Trophoblast cell (in vitro differentiated cells and primary cell): ENCODE data around the gene BARHL2.

ENCODE experiments used
- DNase-seq, 2 donors: peaks; one replicate each; pipeline ENCODE4 v3.0.0-alpha.2; 2016
- H2AFZ ChIP-seq: 2 replicates; pipeline ENCODE4 v1.6.1; 2013; ENCODE audit warnings: low read length, moderate library complexity, mild to moderate bottlenecking; ENCODE audit not compliant: insufficient read depth, poor library complexity
- H2AK5ac ChIP-seq: 2 replicates; pipeline ENCODE4 v1.6.1; 2013; ENCODE audit warnings: mild to moderate bottlenecking, low read length
- H2BK120ac ChIP-seq: 2 replicates; pipeline ENCODE4 v1.6.1; 2013; ENCODE audit warnings: low read length, mild to moderate bottlenecking, moderate library complexity; ENCODE audit not compliant: insufficient read depth, poor library complexity
- H2BK12ac ChIP-seq: 2 replicates; pipeline ENCODE4 v1.6.1; 2013; ENCODE audit warnings: mild to moderate bottlenecking, low read length, moderate library complexity
- H2BK5ac ChIP-seq: 2 replicates; pipeline ENCODE4 v1.6.1; 2013; ENCODE audit warnings: low read length, low read depth, moderate library complexity, mild to moderate bottlenecking; ENCODE audit not compliant: poor library complexity
- H3K14ac ChIP-seq: 2 replicates; pipeline ENCODE4 v1.6.1; 2013; ENCODE audit warnings: mild to moderate bottlenecking, low read length
- H3K18ac ChIP-seq: 2 replicates; pipeline ENCODE4 v1.6.1; 2013; ENCODE audit warnings: mild to moderate bottlenecking, low read length
- H3K23ac ChIP-seq: 2 replicates; pipeline ENCODE4 v1.6.1; 2013; ENCODE audit warnings: low read length
- H3K27ac ChIP-seq: 2 replicates; pipeline ENCODE4 v1.5.1; 2013; ENCODE audit warnings: low read depth, mild to moderate bottlenecking, inconsistent platforms, low read length, moderate library complexity
- H3K27me3 ChIP-seq: 2 replicates; pipeline ENCODE4 v1.6.1; 2013; ENCODE audit warnings: inconsistent platforms, mild to moderate bottlenecking, low read length, moderate library complexity; ENCODE audit not compliant: insufficient read depth
- H3K36me3 ChIP-seq, 2 experiments: 1 replicate in 1 of 2; 2 replicates in 1 of 2; pipeline ENCODE4 v1.6.1; 2013; ENCODE audit warnings: low read length in 2 of 2, mild to moderate bottlenecking in 2 of 2, moderate library complexity in 1 of 2; ENCODE audit not compliant: insufficient read depth in 2 of 2, control insufficient read depth in 1 of 2
- H3K4ac ChIP-seq: 2 replicates; pipeline ENCODE4 v1.6.1; 2013; ENCODE audit warnings: low read depth, mild to moderate bottlenecking, low read length, moderate library complexity
- H3K4me1 ChIP-seq, 2 experiments: 1 replicate in 1 of 2; 2 replicates in 1 of 2; pipeline ENCODE4 v1.6.1; 2013; ENCODE audit warnings: low read length in 2 of 2, mild to moderate bottlenecking in 2 of 2, moderate library complexity in 1 of 2; ENCODE audit not compliant: insufficient read depth in 2 of 2, control insufficient read depth in 1 of 2
- H3K4me2 ChIP-seq: 2 replicates; pipeline ENCODE4 v1.6.1; 2013; ENCODE audit warnings: inconsistent platforms, mild to moderate bottlenecking, low read length, moderate library complexity
- H3K4me3 ChIP-seq: 2 replicates; pipeline ENCODE4 v1.5.1; 2013; ENCODE audit warnings: mild to moderate bottlenecking, low read depth, low read length, inconsistent platforms
- H3K79me1 ChIP-seq: one replicate; pipeline ENCODE4 v1.6.1; 2013; ENCODE audit warnings: low read length
- H3K79me2 ChIP-seq: 2 replicates; pipeline ENCODE4 v1.6.1; 2013; ENCODE audit warnings: low read length, mild to moderate bottlenecking; ENCODE audit not compliant: control insufficient read depth, insufficient read depth, poor library complexity
- H3K9ac ChIP-seq: 2 replicates; pipeline ENCODE4 v1.6.1; 2013; ENCODE audit warnings: mild to moderate bottlenecking, low read length
- H3K9me3 ChIP-seq: 2 replicates; pipeline ENCODE4 v1.6.1; 2013; ENCODE audit warnings: low read depth, mild to moderate bottlenecking, control low read depth, inconsistent platforms, low read length; ENCODE audit not compliant: insufficient read depth
- H4K12ac ChIP-seq: 2 replicates; pipeline ENCODE4 v1.6.1; 2013; ENCODE audit warnings: low read depth, mild to moderate bottlenecking, low read length, moderate library complexity
- H4K8ac ChIP-seq: 2 replicates; pipeline ENCODE4 v1.6.1; 2013; ENCODE audit warnings: low read depth, mild to moderate bottlenecking, low read length, moderate library complexity
- H4K91ac ChIP-seq: one replicate; pipeline ENCODE4 v1.6.1; 2013; ENCODE audit warnings: low read depth, mild to moderate bottlenecking, low read length, moderate library complexity
- WGBS: extraction: QIAGEN DNeasy Blood & Tissue Kit; methylation state at CpG from one replicate; pipeline ENCODE4 v1.1.7; 2013; ENCODE audit warnings: missing lambda C conversion rate; ENCODE audit not compliant: insufficient read length, insufficient coverage; ENCODE audit errors: extremely low coverage; 5-methylcytosine and 5-hydroxymethylcytosine counted together

BARHL2 gene

GRCh38 chr1:90716243-90716551 lies 905 bp downstream of the BARHL2 start:
- no peak overlapping the region for H4K8ac ChIP-seq
- no peak overlapping the region for H3K23ac ChIP-seq
- no peak overlapping the region for H3K4me3 ChIP-seq
- no CpG with 5 or more reads among the region's 15 CpGs for WGBS
- DNase-seq = no peak
- no peak overlapping the region for H2BK120ac ChIP-seq
- peaks cover 83% of the 10 kb centered on the region for H3K27me3 ChIP-seq
- H2AK5ac ChIP-seq = no peak overlapping the region
- no peaks in the 10 kb centered on the region for H3K79me1 ChIP-seq
- H3K18ac ChIP-seq = no peak overlapping the region
- H2AFZ ChIP-seq = no peak overlapping the region
- no peak overlapping the region for H4K91ac ChIP-seq
- H2BK5ac ChIP-seq = no peak overlapping the region
- no peak overlapping the region for H2BK12ac ChIP-seq
- peaks cover 16 to 19% of the 10 kb centered on the region in 2 experiments for H3K4me1 ChIP-seq
- no peak overlapping the region for H3K4ac ChIP-seq
- H3K9me3 ChIP-seq = peaks cover 5% of the 10 kb centered on the region
- no peak overlapping the region for H4K12ac ChIP-seq
- H3K9ac ChIP-seq = no peak overlapping the region
- H3K27ac ChIP-seq = no peak overlapping the region
- no peak overlapping the region for H3K14ac ChIP-seq
- H3K4me2 ChIP-seq = no peak overlapping the region
- H3K36me3 ChIP-seq = no peaks in the 10 kb centered on the region
- H3K79me2 ChIP-seq = no peaks in the 10 kb centered on the region

GRCh38 chr1:90715309-90715708 lies 1.8 kb downstream of the BARHL2 start:
- no CpG with 5 or more reads among the region's 5 CpGs for WGBS
- Histone ChIP-seq H3K14ac (no peak overlapping the region), H3K4me3 (no peak overlapping the region), H2BK120ac (no peak overlapping the region), H3K9ac (no peak overlapping the region), H3K36me3 (no peaks in the 10 kb centered on the region), H3K4me1 (peaks cover 16 to 19% of the 10 kb centered on the region in 2 experiments), H2BK5ac (no peak overlapping the region), H2BK12ac (no peak overlapping the region), H3K9me3 (peaks cover 5% of the 10 kb centered on the region), H4K8ac (no peak overlapping the region), H3K27me3 (peaks cover 87% of the 10 kb centered on the region), H4K12ac (no peak overlapping the region), H3K79me1 (no peaks in the 10 kb centered on the region), H3K18ac (no peak overlapping the region), H3K79me2 (no peaks in the 10 kb centered on the region), H3K4me2 (no peak overlapping the region), H3K4ac (no peak overlapping the region), H4K91ac (no peak overlapping the region), H2AFZ (no peak overlapping the region), H3K23ac (no peak overlapping the region), H3K27ac (no peak overlapping the region), H2AK5ac (no peak overlapping the region)
- no peak for DNase-seq

GRCh38 chr1:90714521-90714951 lies 2.6 kb downstream of the BARHL2 start:
- WGBS = no CpG with 5 or more reads among the region's 14 CpGs
- no peak overlapping the region for H3K14ac ChIP-seq
- H3K4ac ChIP-seq = no peak overlapping the region

GRCh38 chr1:90713741-90714509 lies 3.2 kb downstream of the BARHL2 start:
- H2AK5ac ChIP-seq = no peak overlapping the region
- H3K27ac ChIP-seq = no peak overlapping the region
- H3K14ac ChIP-seq = no peak overlapping the region
- H3K4me3 ChIP-seq = no peak overlapping the region
- no peak overlapping the region for H2BK120ac ChIP-seq
- DNase-seq = no peak
- H3K9ac ChIP-seq = no peak overlapping the region
- no peak overlapping the region for H3K23ac ChIP-seq
- H3K79me2 ChIP-seq = no peaks in the 10 kb centered on the region
- WGBS = no CpG with 5 or more reads among the region's 15 CpGs
- no peak overlapping the region for H2AFZ ChIP-seq
- no peak overlapping the region for H3K4ac ChIP-seq
- H3K79me1 ChIP-seq = no peaks in the 10 kb centered on the region
- H4K91ac ChIP-seq = no peak overlapping the region
- H4K8ac ChIP-seq = no peak overlapping the region
- H3K18ac ChIP-seq = no peak overlapping the region
- peaks cover 13% of the 10 kb centered on the region in 2 experiments for H3K4me1 ChIP-seq
- H4K12ac ChIP-seq = no peak overlapping the region
- H2BK12ac ChIP-seq = no peak overlapping the region
- peaks cover 5% of the 10 kb centered on the region for H3K9me3 ChIP-seq
- no peak overlapping the region for H2BK5ac ChIP-seq
- H3K27me3 ChIP-seq = peaks cover 85% of the 10 kb centered on the region
- no peaks in the 10 kb centered on the region for H3K36me3 ChIP-seq
- no peak overlapping the region for H3K4me2 ChIP-seq

More at GRCh38 chr1:90714521-90714951, 2.6 kb downstream of the BARHL2 start:
- H2BK5ac ChIP-seq = no peak overlapping the region
- H3K27ac ChIP-seq = no peak overlapping the region
- no peak overlapping the region for H4K8ac ChIP-seq
- peaks cover 5% of the 10 kb centered on the region for H3K9me3 ChIP-seq
- no peak overlapping the region for H3K4me3 ChIP-seq
- no peak overlapping the region for H4K91ac ChIP-seq
- H3K79me2 ChIP-seq = no peaks in the 10 kb centered on the region
- H3K23ac ChIP-seq = no peak overlapping the region
- no peak overlapping the region for H2AK5ac ChIP-seq
- no peaks in the 10 kb centered on the region for H3K79me1 ChIP-seq
- no peak overlapping the region for H2BK12ac ChIP-seq
- no peak overlapping the region for H3K4me2 ChIP-seq
- no peaks in the 10 kb centered on the region for H3K36me3 ChIP-seq
- no peak overlapping the region for H3K18ac ChIP-seq
- H2BK120ac ChIP-seq = no peak overlapping the region
- DNase-seq = no peak
- peaks cover 87% of the 10 kb centered on the region for H3K27me3 ChIP-seq
- peaks cover 14 to 15% of the 10 kb centered on the region in 2 experiments for H3K4me1 ChIP-seq
- H2AFZ ChIP-seq = no peak overlapping the region
- no peak overlapping the region for H3K9ac ChIP-seq
- no peak overlapping the region for H4K12ac ChIP-seq
